PFSK-1 (cell line): Measurements from ENCODE around the gene KASH5.

Source experiments
- FOXP2 ChIP-seq: optimal IDR thresholded peaks from 2 replicates; pipeline ENCODE3; 2011; ENCODE audit warnings: borderline replicate concordance, control low read depth, inconsistent platforms; ENCODE audit not compliant: insufficient read depth; ENCODE audit errors: extremely low read length, extremely low read depth
- POLR2AphosphoS5 ChIP-seq: IDR thresholded peaks from 2 replicates; pipeline ENCODE4 v1.6.1; 2012; ENCODE audit warnings: low read depth, mild to moderate bottlenecking, control low read depth, low read length, moderate library complexity
- SIN3A ChIP-seq: IDR thresholded peaks from 2 replicates; pipeline ENCODE4 v1.6.1; 2012; ENCODE audit warnings: mild to moderate bottlenecking, low read length, moderate library complexity, borderline replicate concordance; ENCODE audit not compliant: insufficient read depth
- TAF1 ChIP-seq: IDR thresholded peaks from 2 replicates; pipeline ENCODE4 v1.6.1; 2012; ENCODE audit warnings: low read length, control low read depth, borderline replicate concordance; ENCODE audit not compliant: insufficient read depth
- TF ChIP-seq, protein P1 (sequence below), 2 experiments: IDR thresholded peaks; 2 replicates each; pipeline versions ENCODE4 v1.6.1 to v1.8.0; 2011 to 2012; ENCODE audit warnings: low read depth in 2 of 2, low read length in 2 of 2, control low read depth in 1 of 2, inconsistent platforms in 1 of 2, mild to moderate bottlenecking in 1 of 2, moderate library complexity in 1 of 2; ENCODE audit not compliant: insufficient read depth in 1 of 2

KASH5 gene

DNA sequence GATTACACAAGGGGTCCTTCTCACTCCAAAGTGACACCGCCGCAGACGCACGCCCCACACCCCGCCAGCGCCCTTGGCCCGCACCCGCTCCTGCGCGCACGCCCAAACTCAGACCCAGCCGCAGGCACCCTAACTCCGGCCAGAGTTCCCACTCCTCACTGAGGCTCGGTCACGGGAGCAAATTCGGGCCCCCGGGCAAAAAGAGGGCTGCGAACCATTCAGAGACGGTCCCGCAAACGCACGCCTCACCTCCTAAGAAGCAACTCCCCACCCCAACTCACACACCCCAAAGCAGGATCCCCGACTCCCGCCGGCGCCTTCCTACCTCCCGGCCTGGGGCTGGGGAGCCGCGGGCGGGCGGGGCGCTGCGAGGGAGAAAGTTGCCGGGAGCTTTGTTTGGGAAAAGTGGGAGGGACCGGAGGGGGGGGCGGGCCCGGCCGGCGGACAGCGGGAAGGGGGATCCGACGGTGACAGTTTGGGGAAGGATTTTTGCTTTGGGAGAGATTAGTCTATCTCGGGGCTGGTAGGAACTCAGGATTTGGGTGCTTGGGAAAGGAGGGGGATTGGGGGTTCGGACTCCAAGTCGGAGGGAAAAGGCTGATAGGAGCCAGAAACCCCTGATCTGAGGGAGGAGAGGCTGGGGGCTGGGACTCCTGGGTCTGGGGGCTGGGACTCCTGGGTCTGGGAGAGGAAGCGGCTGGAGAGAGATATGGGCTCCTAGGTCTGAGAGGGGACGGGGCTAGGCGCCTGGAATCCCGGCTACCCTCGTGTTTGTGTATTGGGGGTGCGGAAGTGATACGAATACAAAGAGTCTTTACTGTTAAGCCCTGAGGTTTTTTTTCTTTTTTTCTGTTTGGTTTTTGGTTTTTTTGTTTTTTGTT lies 25.8 kb upstream of the KASH5 start, which contains the start of gene TEAD2:
Gene TEAD2, minus strand, starts transcription at position 369 of the 881 bp plus-strand sequence. CDS start 2,341 bp downstream, outside the sequence.
- TF ChIP-seq, protein P1, sequence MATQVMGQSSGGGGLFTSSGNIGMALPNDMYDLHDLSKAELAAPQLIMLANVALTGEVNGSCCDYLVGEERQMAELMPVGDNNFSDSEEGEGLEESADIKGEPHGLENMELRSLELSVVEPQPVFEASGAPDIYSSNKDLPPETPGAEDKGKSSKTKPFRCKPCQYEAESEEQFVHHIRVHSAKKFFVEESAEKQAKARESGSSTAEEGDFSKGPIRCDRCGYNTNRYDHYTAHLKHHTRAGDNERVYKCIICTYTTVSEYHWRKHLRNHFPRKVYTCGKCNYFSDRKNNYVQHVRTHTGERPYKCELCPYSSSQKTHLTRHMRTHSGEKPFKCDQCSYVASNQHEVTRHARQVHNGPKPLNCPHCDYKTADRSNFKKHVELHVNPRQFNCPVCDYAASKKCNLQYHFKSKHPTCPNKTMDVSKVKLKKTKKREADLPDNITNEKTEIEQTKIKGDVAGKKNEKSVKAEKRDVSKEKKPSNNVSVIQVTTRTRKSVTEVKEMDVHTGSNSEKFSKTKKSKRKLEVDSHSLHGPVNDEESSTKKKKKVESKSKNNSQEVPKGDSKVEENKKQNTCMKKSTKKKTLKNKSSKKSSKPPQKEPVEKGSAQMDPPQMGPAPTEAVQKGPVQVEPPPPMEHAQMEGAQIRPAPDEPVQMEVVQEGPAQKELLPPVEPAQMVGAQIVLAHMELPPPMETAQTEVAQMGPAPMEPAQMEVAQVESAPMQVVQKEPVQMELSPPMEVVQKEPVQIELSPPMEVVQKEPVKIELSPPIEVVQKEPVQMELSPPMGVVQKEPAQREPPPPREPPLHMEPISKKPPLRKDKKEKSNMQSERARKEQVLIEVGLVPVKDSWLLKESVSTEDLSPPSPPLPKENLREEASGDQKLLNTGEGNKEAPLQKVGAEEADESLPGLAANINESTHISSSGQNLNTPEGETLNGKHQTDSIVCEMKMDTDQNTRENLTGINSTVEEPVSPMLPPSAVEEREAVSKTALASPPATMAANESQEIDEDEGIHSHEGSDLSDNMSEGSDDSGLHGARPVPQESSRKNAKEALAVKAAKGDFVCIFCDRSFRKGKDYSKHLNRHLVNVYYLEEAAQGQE (IDR thresholded peaks at IDR 0.05; ENCODE audit: insufficient read depth in 1 of 2, low read depth in 2 of 2, low read length in 2 of 2), result no peak
- TF ChIP-seq POLR2AphosphoS5, result peak; percentile 44; the same call in 1 of the 2 replicates
- TF ChIP-seq SIN3A, result no peak
- TF ChIP-seq FOXP2, result no peak
- no peak for TF ChIP-seq TAF1

DNA sequence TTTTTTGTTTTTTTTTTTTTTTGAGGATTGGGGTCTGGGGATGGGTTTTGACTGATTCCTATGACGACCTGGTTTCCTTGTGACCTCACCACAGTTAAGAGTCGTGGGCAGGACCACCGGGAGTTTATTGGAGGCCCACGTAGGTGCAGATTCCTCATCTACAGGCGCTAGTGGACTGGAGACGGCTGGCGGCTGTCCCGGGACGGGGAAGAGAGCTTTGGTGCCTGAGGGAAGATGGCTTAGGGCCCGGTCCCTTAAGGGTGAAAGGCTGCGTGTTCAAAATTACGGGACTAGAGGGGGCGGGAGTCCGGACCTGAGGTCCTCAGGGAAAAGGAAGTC lies 25.2 kb upstream of the KASH5 start:
- TF ChIP-seq POLR2AphosphoS5 (no peak), SIN3A (no peak)
- TF ChIP-seq, protein P1 (IDR thresholded peaks at IDR 0.05; ENCODE audit: insufficient read depth in 1 of 2, low read depth in 2 of 2, low read length in 2 of 2), result no peak

DNA sequence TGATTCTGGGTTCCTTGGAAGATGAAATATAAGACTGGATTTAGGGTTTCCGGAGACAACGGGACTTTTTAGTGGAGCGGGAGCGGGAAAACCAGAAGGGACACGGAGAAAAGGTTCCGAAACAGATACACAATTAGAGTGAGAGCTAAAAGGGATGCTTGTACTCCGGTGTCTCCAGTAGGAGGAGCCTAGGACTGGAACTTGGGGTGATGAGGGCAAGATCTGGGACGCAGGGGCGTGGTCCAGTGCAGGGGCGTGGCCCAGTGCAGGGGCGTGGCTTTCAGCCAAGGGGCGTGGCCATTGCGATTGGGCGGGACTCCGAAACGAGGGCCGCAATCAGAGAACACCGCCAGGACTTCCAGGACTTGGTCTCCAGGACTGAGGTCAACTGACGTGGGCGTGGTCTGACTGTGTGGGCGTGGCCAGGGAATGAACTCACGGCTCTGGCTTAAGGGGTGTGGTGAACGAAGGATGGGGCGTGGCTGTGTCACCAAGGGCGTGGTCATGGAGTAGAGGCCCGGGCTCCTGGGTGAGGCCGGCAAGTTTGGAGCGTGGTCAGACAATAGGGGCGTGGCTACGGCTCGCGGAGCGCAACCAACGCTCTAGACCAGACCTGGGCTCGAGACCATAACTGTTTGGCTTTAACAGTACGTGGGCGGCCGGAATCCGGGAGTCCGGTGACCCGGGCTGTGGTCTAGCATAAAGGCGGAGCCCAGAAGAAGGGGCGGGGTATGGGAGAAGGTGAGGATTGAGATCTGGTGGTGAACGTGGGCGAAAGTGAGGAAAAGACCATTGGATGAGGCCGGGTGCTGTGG lies 24.6 kb upstream of the KASH5 start, which contains the start of gene DKKL1:
Gene DKKL1, plus strand, starts transcription at position 610 of the 815 bp plus-strand sequence. Its CDS starts 122 bp downstream, at position 732.
- TF ChIP-seq, protein P1 (IDR thresholded peaks at IDR 0.05; ENCODE audit: insufficient read depth in 1 of 2, low read depth in 2 of 2, low read length in 2 of 2), result no peak
- TF ChIP-seq SIN3A, result no peak
- TF ChIP-seq POLR2AphosphoS5, result no peak

DNA sequence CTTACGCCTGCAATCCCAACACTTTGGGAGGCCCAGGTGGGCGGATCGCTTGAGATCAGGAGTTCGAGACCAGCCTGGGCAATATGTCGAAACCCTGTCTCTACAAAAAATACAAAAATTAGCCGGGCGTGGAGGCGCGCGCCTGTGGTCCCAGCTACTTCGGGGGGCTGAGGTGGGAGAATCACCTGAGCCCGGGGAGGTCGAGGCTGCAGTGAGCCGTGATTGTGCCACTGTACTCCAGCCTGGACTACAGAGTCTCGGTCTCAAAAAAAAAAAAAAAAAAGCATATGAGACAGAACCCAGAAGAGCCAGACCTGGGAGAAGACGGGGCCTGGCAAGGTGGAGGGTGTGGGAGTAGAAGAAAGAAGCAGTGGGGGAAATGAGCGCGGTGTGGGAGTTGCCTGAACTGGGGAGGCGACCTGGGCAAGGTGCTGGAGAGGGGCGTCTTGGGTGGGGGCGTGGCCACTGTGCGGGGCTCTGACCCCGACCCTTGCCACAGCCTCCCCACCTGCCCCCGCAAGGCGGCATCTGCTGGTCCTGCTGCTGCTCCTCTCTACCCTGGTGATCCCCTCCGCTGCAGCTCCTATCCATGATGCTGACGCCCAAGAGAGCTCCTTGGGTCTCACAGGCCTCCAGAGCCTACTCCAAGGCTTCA lies 23.8 kb upstream of the KASH5 start:
- no peak for TF ChIP-seq TAF1
- no peak for TF ChIP-seq SIN3A
- TF ChIP-seq, protein P1 (IDR thresholded peaks at IDR 0.05; ENCODE audit: insufficient read depth in 1 of 2, low read depth in 2 of 2, low read length in 2 of 2), result no peak
